Adipocyte (in vitro differentiated cells): ENCODE measurements around the gene SLC35B3.
A peak's percentile ranks its signal among the peaks of the same experiment; 100 is the strongest.
"Not testable (repeated sequence)": the region's sequence is repeated elsewhere in the genome, so short reads cannot be mapped to it uniquely, and the experiment has no call there.

Source experiments
- DNase-seq: peaks from one replicate; pipeline ENCODE4 v3.0.0-alpha.2; 2015; ENCODE audit warnings: low read depth
- H3K27me3 ChIP-seq: replicated peaks from 2 replicates; pipeline ENCODE4 v1.7.0; 2013; ENCODE audit warnings: mild to moderate bottlenecking, low read length, moderate library complexity; ENCODE audit not compliant: control insufficient read depth, insufficient read depth
- H3K36me3 ChIP-seq: 2 replicates; pipeline ENCODE4 v1.7.0; 2013; ENCODE audit warnings: low read length, mild to moderate bottlenecking, moderate library complexity; ENCODE audit not compliant: control insufficient read depth, insufficient read depth, severe bottlenecking
- H3K4me1 ChIP-seq: 2 replicates; pipeline ENCODE4 v1.7.0; 2013; ENCODE audit warnings: mild to moderate bottlenecking, low read length, moderate library complexity; ENCODE audit not compliant: control insufficient read depth, insufficient read depth
- H3K4me3 ChIP-seq: 2 replicates; pipeline ENCODE4 v1.7.0; 2013; ENCODE audit warnings: mild to moderate bottlenecking, low read length, moderate library complexity
- H3K9ac ChIP-seq: 2 replicates; pipeline ENCODE4 v1.7.0; 2013; ENCODE audit warnings: mild to moderate bottlenecking, low read length, moderate library complexity
- H3K9me3 ChIP-seq: 2 replicates; pipeline ENCODE4 v1.7.0; 2013; ENCODE audit warnings: mild to moderate bottlenecking, low read length, moderate library complexity; ENCODE audit not compliant: control insufficient read depth

The SLC35B3 gene

DNA sequence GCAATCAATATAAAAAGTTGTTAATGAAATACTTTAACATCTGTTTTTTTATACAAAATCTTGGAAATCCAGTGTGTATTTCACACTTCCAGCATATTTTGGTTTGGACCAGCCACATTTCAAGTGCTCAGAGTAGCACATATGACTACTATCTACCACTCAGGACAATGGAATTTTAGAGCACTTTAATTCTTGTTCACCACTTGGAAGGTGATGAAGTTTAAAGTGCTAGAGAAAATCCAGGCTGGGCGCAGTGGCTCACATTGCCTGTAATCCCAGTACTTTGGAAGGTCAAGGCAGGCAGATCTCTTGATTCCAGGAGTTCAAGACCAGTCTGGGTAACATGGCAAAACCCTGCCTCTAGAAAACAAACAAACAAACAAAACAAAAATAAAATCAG is 6.1 kb upstream of the SLC35B3 start:
- no peak overlapping the region for H3K4me3 ChIP-seq
- no peak overlapping the region for H3K9ac ChIP-seq
- no peaks in the 10 kb centered on the region for H3K27me3 ChIP-seq
- H3K4me1 ChIP-seq = no peaks in the 10 kb centered on the region
- no peaks in the 10 kb centered on the region for H3K36me3 ChIP-seq
- H3K9me3 ChIP-seq = no peaks in the 10 kb centered on the region
- no peak for DNase-seq

DNA sequence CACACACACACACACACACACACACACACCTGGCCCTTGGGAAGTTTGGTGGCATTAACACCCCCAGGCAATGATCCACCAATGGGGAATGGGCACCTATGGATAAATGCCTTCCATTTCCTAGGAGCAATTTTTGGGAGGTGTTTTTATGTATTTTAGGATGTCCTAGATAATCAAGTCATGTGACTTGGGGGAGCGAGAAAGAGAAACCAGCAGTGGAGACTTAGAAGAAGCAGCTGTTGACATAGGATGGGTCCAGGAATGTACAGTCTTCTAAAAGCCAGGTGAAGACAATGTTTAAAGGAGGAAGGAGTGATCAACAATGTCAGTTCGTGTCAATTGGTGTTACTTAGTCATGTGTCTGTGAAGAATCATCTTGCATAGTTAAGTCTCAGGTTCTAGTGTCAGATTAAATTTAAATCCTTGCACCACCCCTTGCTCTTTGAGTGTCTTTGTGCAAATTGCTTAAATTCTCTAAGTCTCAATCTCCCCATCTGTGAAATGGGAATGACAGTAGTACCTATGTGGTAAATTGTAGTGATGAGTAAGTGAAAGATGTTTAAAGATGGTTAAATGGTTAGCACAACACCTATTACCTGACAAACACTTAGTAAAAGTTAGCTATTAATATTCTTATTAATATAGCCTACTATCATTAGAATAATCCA is 4.4 kb upstream of the SLC35B3 start:
- Histone ChIP-seq H3K36me3 (no peaks in the 10 kb centered on the region), H3K4me1 (peaks cover 7% of the 10 kb centered on the region), H3K9me3 (no peaks in the 10 kb centered on the region), H3K27me3 (no peaks in the 10 kb centered on the region), H3K9ac (no peak overlapping the region), H3K4me3 (no peak overlapping the region)
- no peak for DNase-seq

DNA sequence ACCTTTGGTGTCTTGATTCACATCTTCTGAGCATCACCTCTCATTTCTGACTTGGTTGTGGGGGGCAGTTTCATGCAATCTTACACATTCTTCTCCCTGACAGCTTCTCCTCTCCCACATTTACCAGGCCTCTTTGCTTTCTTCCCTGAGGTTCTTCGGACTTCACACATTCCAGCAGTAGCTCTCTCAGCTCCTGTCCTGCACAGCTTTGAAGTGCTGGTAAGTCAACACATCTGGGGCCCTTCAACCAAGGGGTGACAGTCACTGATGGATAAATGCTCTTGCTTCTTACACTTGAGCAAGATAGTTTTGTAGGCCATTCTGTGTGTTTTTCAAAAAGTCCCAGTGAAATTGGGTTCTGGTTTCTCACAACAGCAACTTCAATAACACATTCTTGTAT is 2.5 kb upstream of the SLC35B3 start:
- Histone ChIP-seq H3K9me3 (no peaks in the 10 kb centered on the region), H3K4me1 (peaks cover 15% of the 10 kb centered on the region), H3K4me3 (no peak overlapping the region), H3K9ac (no peak overlapping the region), H3K27me3 (no peaks in the 10 kb centered on the region), H3K36me3 (no peaks in the 10 kb centered on the region)
- DNase-seq = no peak

DNA sequence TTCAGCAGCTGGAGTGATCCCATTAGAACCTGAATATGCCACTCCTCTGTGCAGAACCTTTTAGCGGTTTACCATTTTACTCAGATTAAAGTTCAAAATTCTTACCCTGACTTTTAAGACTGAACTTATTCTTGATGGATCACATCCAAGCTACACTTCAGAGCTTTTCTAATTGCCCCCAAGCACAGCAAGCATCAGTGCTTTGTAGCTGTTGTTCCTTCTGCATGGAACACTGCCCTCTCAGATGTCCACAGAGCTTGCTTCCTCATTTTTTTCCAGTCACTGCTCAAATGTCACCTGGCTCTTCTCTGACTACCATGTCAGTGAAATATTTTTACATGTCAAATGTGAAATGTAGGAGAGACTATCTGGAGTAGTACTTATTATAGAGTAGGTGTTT is 1.6 kb upstream of the SLC35B3 start:
- no peaks in the 10 kb centered on the region for H3K36me3 ChIP-seq
- H3K27me3 ChIP-seq = no peaks in the 10 kb centered on the region
- H3K4me3 ChIP-seq = no peak overlapping the region
- H3K9ac ChIP-seq = no peak overlapping the region
- peaks cover 18% of the 10 kb centered on the region for H3K4me1 ChIP-seq
- DNase-seq = no peak
- no peaks in the 10 kb centered on the region for H3K9me3 ChIP-seq

DNA sequence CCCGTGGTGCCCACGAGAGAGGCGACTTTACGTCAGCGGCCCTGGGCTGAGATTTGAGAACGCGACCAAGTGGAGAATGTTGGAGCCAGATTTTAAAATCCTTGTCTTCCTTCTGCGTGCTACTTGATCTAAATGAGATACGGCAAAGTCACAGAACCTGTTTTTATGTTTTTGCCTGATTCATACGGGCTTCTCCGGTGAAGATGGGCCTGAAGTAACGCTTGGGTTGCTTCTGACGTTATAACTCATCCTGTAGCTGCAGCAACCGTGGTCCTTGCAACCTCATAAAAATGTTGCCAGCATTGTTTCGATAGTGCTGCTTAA is 462 bp upstream of the SLC35B3 start:
- H3K4me1 ChIP-seq = peaks cover 18% of the 10 kb centered on the region
- H3K9me3 ChIP-seq = no peaks in the 10 kb centered on the region
- H3K36me3 ChIP-seq = no peaks in the 10 kb centered on the region
- no peaks in the 10 kb centered on the region for H3K27me3 ChIP-seq
- peak overlapping the region; percentile 98 for H3K4me3 ChIP-seq
- peak overlapping the region; percentile 98 for H3K9ac ChIP-seq
- no peak for DNase-seq

DNA sequence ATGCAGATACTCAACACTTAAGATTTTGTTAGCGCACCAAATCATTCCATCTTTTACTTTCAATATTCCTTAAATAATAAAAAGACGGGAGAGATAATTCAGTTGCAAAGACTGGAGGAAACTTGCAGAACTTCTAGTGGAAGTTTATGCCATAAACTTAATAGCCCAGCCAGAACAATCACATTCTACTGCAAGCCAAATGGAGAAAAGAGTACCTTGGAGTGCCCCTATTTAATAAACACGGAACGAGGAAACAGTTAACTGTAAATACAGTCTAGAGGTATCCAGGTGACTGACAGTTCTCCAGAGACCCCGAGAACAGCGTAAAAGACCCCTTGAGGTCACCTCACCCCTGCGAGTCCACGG is 635 bp downstream of the SLC35B3 start:
- H3K9ac ChIP-seq = peak overlapping the region; percentile 98
- peak; percentile 37 for DNase-seq
- peak overlapping the region; percentile 98 for H3K4me3 ChIP-seq
- H3K27me3 ChIP-seq = no peaks in the 10 kb centered on the region
- no peaks in the 10 kb centered on the region for H3K9me3 ChIP-seq
- peaks cover 18% of the 10 kb centered on the region for H3K4me1 ChIP-seq
- peaks cover 2% of the 10 kb centered on the region for H3K36me3 ChIP-seq

- Histone ChIP-seq H3K9ac (no peak overlapping the region), H3K4me1 (peaks cover 18% of the 10 kb centered on the region), H3K4me3 (peak overlapping the region; percentile 98), H3K36me3 (peaks cover 23% of the 10 kb centered on the region), H3K27me3 (no peaks in the 10 kb centered on the region), H3K9me3 (no peaks in the 10 kb centered on the region)
- DNase-seq = peak; percentile 31
These were observed 2.7 kb downstream of the SLC35B3 start for GRCh38 chr6:8432614-8433013.

GRCh38 chr6:8429821-8430220 is 5.5 kb downstream of the SLC35B3 start:
- no peak overlapping the region for H3K9ac ChIP-seq
- no peak for DNase-seq
- no peak overlapping the region for H3K4me3 ChIP-seq
- no peaks in the 10 kb centered on the region for H3K27me3 ChIP-seq
- peaks cover 51% of the 10 kb centered on the region for H3K36me3 ChIP-seq
- H3K4me1 ChIP-seq = peaks cover 10% of the 10 kb centered on the region
- H3K9me3 ChIP-seq = no peaks in the 10 kb centered on the region

GRCh38 chr6:8426544-8426943 is 8.8 kb downstream of the SLC35B3 start:
- H3K9me3 ChIP-seq, DNase-seq: not testable (repeated sequence)

GRCh38 chr6:8420031-8420588 is 15.2 kb downstream of the SLC35B3 start:
- Histone ChIP-seq H3K4me3 (no peak overlapping the region), H3K36me3 (peaks cover 82% of the 10 kb centered on the region), H3K4me1 (no peaks in the 10 kb centered on the region), H3K9me3 (no peaks in the 10 kb centered on the region), H3K27me3 (no peaks in the 10 kb centered on the region), H3K9ac (no peak overlapping the region)
- no peak for DNase-seq

More at GRCh38 chr6:8426544-8426943, 8.8 kb downstream of the SLC35B3 start:
- peaks cover 75% of the 10 kb centered on the region for H3K36me3 ChIP-seq
- H3K27me3 ChIP-seq, H3K4me3 ChIP-seq, H3K9ac ChIP-seq, H3K4me1 ChIP-seq: not testable (repeated sequence)

DNA sequence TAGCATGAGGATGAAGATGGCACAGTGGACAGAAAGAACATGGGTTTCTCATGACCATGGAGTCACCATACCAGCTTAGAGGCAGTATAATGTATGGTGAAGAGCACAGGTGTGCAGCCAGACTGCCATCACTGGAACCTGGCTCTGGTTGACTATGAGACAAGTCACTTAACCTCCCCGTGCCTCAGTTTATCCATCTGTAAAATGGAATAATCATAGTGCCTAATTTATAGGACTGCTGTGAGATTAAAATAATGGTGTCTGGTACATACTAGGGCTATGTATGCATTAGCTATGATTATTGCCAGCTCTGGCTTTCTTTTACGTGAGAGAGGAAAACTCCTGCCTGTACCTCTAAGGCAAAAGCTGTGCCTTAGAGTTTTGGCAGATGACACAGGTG is 19.4 kb downstream of the SLC35B3 start:
- no peaks in the 10 kb centered on the region for H3K27me3 ChIP-seq
- peaks cover 93% of the 10 kb centered on the region for H3K36me3 ChIP-seq
- H3K4me1 ChIP-seq = peaks cover 7% of the 10 kb centered on the region
- no peak for DNase-seq
- no peaks in the 10 kb centered on the region for H3K9me3 ChIP-seq
- no peak overlapping the region for H3K4me3 ChIP-seq
- H3K9ac ChIP-seq = no peak overlapping the region

- H3K27me3 ChIP-seq = no peaks in the 10 kb centered on the region
- no peak for DNase-seq
- peaks cover 94% of the 10 kb centered on the region for H3K36me3 ChIP-seq
- H3K4me1 ChIP-seq = peaks cover 7% of the 10 kb centered on the region
- H3K4me3 ChIP-seq = no peak overlapping the region
- no peak overlapping the region for H3K9ac ChIP-seq
- no peaks in the 10 kb centered on the region for H3K9me3 ChIP-seq
These were observed 20.1 kb downstream of the SLC35B3 start for GRCh38 chr6:8415280-8415679.
